ENCODE results near the gene ARNT2. TPM values are rescaled to one million over a fixed set of nuclear protein-coding genes. Genes with fewer than 3 reads are reported as not detected.

The ARNT2 gene
- total RNA-seq, 2 donors from 2014 or later: 0.09 to 0.21 TPM

DNA sequence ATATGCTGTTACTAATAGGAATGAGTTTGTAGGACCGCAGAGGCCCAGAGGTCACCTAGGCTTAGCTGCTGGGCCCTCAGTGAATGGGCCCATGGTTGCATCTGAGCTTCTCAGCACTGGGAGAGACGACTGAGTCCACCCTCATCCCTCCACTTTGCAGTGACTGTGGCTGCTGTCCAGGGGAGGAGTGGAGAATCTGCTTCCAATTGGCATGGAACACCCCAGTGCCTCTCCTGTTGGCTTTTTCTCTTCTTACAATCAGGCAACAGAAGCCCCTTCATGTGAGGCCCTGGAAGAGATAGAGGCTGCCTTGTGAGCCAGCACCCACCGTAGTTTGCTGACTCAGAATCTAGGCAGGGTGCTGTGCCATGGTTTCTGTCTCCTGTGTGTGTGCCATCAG lies 55.6 kb downstream of the ARNT2 start:
- Mint-ChIP-seq H3K4me3 (no peak overlapping the region), H3K4me1 (no peaks in the 10 kb centered on the region), H3K9me3 (no peaks in the 10 kb centered on the region), H3K27ac (no peak overlapping the region), H3K36me3 (ENCODE audit: low read depth) (no peaks in the 10 kb centered on the region), H3K27me3 (peaks cover 6% of the 10 kb centered on the region)
- no peak for ATAC-seq (replicated peaks)

DNA sequence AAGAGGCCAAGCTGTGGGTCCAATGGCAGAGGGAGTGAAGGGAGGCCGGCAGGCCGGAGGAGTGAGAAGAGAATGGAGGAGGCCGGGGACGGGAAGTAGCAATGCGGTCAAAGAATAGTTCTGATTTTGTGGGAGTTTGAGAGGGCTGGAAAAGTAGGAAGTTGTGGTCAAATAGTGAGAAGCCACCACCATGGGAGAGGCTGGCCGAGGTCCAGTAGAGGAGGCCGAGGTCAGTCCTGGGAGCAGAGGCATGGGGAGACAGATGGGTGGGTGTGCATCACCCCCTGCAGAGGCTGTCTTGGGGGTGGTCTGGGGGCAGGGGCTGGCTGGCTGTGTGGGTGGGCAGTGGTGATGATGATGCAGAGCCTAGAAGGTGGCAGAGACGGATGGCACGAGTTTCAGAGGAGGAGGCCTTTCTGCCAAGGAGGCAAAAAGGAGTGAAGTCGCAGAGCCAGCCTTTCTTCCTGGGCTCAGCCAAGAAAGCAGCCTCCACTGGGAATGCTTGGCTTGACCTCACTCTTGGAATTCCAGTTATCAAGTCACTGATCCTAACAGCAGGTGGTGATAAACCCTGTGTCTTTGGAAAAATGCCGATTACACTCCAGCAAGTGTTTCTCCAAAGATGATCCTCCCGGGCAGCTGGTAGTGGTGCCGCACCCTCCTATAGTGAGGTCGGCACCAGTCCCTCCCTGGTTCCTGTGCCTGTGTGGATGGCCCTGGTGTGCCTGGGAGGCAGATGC lies 57.3 kb downstream of the ARNT2 start:
- Mint-ChIP-seq H3K9me3 (no peaks in the 10 kb centered on the region), H3K36me3 (ENCODE audit: low read depth) (no peaks in the 10 kb centered on the region), H3K4me1 (no peaks in the 10 kb centered on the region), H3K27ac (no peak overlapping the region), H3K27me3 (no peaks in the 10 kb centered on the region), H3K4me3 (no peak overlapping the region)
- no peak for ATAC-seq (replicated peaks)

DNA sequence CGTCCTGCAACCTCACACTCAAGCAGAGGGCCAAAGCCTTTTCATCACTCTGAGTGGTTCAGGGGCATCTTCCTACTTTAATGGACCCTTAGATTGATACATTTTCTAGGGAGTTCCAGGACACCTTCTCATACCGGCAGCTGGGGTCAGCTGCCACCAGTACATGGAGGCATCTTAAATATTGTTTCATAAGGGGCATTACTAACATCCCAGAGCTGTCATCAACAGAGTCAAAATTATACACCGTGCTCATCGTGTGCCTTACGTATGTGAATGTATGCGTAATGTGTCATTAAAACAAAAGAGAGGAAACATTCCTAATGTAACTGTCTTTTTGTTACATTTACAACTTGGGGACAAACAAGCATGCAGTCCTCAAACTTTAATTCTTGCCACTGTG lies 57.9 kb downstream of the ARNT2 start:
- Mint-ChIP-seq H3K27ac (no peak overlapping the region), H3K9me3 (no peaks in the 10 kb centered on the region), H3K4me3 (no peak overlapping the region), H3K4me1 (no peaks in the 10 kb centered on the region), H3K36me3 (ENCODE audit: low read depth) (no peaks in the 10 kb centered on the region), H3K27me3 (peaks cover 3% of the 10 kb centered on the region)
- no peak for ATAC-seq (replicated peaks)

DNA sequence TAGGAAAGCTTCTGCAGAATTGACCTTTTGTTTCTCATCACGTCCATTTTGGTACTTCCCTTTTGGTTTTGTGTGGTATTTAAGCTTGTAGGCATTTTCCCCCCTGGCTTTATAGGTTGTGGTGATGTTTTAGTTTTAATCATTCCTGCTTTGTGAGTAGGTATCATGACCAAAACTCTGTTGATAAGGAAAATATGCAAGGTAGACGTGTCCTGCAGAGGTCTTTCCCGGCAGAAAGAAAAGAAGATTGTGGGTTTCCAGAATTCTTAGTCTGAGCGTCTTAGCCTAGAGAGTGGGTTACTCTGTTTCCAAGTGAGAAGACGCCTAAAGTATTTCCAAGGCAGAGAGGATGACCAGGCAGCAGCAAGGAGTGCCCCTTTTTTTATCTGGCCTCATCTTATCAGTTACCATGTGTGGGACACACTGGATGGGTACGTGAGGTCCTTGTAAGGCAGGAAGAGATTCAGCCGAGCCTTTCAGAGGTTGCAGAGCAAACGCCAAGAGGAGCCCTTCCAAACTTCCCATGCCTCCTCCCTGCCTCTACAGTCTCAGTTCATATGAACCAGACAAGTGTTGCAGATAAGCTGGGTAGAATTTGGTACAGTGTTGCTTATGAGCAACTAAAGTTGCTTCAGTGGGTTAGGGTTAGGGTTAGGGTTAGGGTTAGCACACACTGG lies 58.8 kb downstream of the ARNT2 start:
- Mint-ChIP-seq H3K36me3 (ENCODE audit: low read depth) (no peaks in the 10 kb centered on the region), H3K27ac (no peak overlapping the region)

DNA sequence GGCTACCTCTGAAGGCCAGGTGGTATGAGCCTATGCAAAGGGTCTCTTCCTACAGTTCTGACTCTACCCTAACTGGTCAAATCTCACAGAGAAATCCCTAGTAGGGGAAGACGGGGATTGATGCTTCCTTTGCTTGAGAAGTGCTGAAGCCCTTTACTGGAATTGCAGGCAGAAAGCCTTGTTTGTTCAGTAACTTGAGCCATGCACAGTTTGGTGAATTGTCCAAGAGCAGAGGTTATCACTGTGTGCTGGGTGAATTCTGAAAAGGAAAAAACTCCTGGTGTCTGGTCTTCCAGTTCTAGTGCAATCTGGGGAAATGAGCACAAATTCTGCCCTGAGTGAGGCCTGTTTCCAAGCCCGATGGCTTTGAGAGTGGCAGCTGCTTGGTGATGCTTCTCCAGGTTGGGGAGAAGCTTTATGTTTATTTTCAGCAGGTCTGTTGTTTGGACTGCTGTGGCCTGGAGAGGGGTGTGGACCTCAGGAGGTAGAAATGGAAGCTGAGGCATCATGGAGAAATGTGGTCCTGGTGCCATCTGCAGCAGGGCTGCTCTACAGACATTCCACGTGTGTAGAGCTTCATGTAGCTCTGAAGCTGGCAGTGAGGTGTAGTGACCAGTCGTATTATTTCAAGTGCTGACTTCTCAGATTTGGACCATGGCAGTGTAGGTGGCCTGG lies 60.9 kb downstream of the ARNT2 start:
- Mint-ChIP-seq H3K36me3 (ENCODE audit: low read depth) (no peaks in the 10 kb centered on the region), H3K27me3 (peaks cover 14% of the 10 kb centered on the region), H3K4me3 (no peak overlapping the region), H3K27ac (no peak overlapping the region), H3K4me1 (no peaks in the 10 kb centered on the region), H3K9me3 (no peaks in the 10 kb centered on the region)
- ATAC-seq (replicated peaks): no peak

More for the DNA sequence above, 58.8 kb downstream of the ARNT2 start:
- H3K27me3 Mint-ChIP-seq: peaks cover 5% of the 10 kb centered on the region
- ATAC-seq (replicated peaks): no peak
- H3K4me3 Mint-ChIP-seq: no peak overlapping the region
- H3K4me1 Mint-ChIP-seq: no peaks in the 10 kb centered on the region
- no peaks in the 10 kb centered on the region for H3K9me3 Mint-ChIP-seq

DNA sequence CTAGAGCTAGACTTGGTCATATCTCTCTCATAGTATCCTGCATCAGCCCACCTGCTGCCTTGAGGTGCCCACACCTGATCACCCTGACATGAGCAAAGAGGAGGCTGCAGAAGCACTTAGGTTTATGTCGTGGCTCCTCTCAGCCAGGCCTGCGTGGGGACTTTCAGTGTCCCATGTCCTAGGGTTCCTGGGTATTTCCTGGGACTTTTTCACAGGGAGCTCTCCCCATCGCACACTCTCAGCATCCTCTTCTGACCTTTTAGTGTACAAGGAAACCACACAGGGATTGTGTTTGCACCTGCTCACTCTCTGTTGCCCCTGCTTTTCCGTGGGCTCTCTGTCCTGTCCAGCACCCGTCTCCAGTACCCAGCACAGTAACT lies 61.4 kb downstream of the ARNT2 start:
- Mint-ChIP-seq H3K27ac (no peak overlapping the region), H3K36me3 (ENCODE audit: low read depth) (no peaks in the 10 kb centered on the region), H3K4me1 (no peaks in the 10 kb centered on the region), H3K4me3 (no peak overlapping the region), H3K9me3 (no peaks in the 10 kb centered on the region), H3K27me3 (peaks cover 20% of the 10 kb centered on the region)
- no peak for ATAC-seq (replicated peaks)

DNA sequence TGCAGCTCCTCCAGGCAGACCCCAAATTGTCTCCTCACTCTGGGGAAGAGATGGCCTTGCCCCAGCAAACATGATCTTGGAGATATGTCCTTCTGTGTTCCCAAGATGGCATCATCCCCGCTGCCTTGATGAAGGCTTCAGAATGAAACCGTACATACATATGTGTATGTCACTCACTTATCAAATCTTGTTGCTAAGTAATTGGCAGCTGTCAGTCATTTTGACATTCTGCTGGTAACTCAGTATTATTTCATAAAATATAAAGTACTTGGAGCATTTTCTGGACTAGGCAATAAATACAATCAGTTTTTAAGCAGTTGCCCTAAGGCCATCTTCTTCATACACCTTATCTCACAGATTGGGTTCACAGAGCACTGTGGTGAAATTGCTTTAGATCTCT lies 62.4 kb downstream of the ARNT2 start:
- no peak overlapping the region for H3K27ac Mint-ChIP-seq
- peaks cover 27% of the 10 kb centered on the region for H3K27me3 Mint-ChIP-seq
- H3K36me3 Mint-ChIP-seq (ENCODE audit: low read depth): no peaks in the 10 kb centered on the region
- no peaks in the 10 kb centered on the region for H3K9me3 Mint-ChIP-seq
- no peak overlapping the region for H3K4me3 Mint-ChIP-seq
- no peak for ATAC-seq (replicated peaks)
- no peaks in the 10 kb centered on the region for H3K4me1 Mint-ChIP-seq

DNA sequence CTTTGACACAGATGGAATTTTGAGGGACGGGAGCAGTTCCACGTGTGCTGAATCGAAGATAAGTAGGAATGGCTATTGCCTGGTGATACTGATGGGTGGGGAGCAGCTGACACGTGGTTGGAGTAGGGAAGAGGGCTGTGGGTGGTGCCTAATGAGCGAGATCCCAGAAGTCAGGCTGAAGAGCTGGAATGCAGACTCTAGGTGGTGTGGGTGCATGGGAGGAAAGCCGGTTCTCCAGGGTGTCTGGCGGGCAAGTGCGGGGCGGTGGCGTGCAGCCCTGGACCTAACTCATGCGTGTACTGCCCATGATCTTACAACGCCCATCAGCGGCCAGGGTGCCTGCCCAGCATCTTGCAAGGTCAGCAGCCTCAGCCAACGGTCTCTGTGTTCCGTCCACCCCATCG lies 63.1 kb downstream of the ARNT2 start:
- ATAC-seq (replicated peaks): no peak
- H3K27me3 Mint-ChIP-seq: peaks cover 34% of the 10 kb centered on the region
- H3K4me3 Mint-ChIP-seq: no peak overlapping the region
- no peaks in the 10 kb centered on the region for H3K4me1 Mint-ChIP-seq
- H3K9me3 Mint-ChIP-seq: no peaks in the 10 kb centered on the region
- H3K27ac Mint-ChIP-seq: no peak overlapping the region
- H3K36me3 Mint-ChIP-seq (ENCODE audit: low read depth): no peaks in the 10 kb centered on the region

DNA sequence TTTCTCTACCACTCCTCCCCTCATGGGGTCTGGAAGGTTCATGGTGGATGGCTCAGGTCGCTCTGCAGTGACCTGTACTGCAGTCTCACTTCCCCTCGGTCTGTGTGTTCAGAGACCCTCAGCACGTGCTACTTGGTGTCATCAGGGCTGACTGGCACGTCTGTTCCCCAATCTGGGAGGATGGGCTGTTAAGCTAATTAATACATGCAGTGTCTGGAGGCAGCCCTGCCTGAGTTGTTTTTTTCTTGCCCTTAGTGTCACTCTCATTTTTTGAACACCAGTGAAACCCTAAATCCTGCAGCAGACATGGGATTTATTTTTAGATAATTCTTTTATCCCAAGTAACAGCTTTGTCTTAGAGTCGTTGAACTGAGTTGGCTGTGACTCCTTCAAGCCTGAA lies 64.6 kb downstream of the ARNT2 start:
- Mint-ChIP-seq H3K4me3 (no peak overlapping the region), H3K27me3 (peaks cover 40% of the 10 kb centered on the region), H3K9me3 (no peaks in the 10 kb centered on the region), H3K4me1 (no peaks in the 10 kb centered on the region), H3K36me3 (ENCODE audit: low read depth) (no peaks in the 10 kb centered on the region), H3K27ac (no peak overlapping the region)
- ATAC-seq (replicated peaks): no peak

DNA sequence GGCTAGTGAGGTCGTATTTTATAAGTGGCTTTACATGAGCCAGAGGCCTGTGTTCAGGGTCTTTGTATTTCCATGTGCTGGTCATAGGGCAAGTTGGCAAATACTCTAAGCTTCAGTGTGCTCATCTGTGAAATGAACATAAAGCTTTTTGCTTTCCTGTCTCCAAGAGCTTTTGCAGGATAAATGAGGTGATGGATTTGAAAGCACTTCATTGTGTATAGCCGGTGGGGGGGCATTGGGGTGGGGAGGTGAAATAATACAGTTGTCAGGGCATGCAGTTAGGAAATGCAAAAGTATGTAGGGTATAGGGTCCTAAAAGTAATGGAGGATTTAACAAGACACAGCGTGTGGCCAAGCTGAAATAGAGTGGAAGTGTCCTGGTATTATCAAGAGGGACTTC lies 67.7 kb downstream of the ARNT2 start:
- peaks cover 6% of the 10 kb centered on the region for H3K9me3 Mint-ChIP-seq
- H3K4me3 Mint-ChIP-seq: no peak overlapping the region
- H3K4me1 Mint-ChIP-seq: no peaks in the 10 kb centered on the region
- H3K27me3 Mint-ChIP-seq: peaks cover 39% of the 10 kb centered on the region
- no peaks in the 10 kb centered on the region for H3K36me3 Mint-ChIP-seq (ENCODE audit: low read depth)
- ATAC-seq (replicated peaks): no peak
- no peak overlapping the region for H3K27ac Mint-ChIP-seq

DNA sequence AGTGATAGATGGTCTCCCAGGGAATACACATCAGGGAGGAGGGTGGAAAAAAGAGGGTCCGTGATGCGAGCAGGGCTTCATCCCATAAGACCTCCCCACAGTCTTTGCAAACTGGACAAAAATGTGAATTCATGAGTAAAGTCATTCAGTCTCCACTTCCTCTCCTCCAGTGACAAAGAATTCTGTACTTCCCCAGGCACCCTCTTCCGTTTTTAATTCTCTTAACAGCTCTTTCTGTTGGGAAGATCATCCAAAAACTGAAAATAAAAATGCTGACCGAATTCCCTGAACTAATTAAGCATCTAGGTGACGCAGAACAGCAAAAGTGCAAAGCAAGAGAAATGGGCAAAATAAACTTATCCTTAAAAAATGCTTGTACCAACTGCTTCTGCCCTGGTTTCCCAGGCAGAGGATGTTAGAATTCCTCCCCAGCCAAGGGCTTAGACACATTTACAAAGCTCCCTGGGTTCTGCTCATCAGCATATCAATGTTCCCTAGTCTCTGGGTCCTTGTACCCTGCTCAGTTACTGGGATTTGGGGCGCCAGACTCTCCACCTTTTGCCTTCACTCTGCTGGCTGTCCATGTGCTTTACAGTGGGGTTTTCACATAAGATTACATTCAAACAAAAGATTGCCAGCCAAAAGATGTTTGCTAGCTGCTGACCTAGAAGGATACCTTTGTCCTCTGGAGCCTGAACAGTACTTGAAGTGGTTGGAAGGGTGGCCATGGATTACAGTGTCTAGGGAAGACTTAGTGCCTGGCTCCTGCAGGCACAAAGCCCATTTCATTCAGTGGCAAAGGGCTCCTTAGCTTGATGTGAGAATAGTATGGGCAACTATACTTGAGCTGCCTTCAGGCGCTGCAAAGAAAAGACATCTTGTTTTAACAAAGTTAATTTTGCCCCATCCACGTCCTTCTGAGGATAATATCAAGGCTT lies 69.4 kb downstream of the ARNT2 start:
- Mint-ChIP-seq H3K4me3 (no peak overlapping the region), H3K36me3 (ENCODE audit: low read depth) (no peaks in the 10 kb centered on the region), H3K27ac (no peak overlapping the region), H3K4me1 (no peaks in the 10 kb centered on the region), H3K9me3 (peaks cover 10% of the 10 kb centered on the region), H3K27me3 (peaks cover 31% of the 10 kb centered on the region)
- ATAC-seq (replicated peaks): no peak

DNA sequence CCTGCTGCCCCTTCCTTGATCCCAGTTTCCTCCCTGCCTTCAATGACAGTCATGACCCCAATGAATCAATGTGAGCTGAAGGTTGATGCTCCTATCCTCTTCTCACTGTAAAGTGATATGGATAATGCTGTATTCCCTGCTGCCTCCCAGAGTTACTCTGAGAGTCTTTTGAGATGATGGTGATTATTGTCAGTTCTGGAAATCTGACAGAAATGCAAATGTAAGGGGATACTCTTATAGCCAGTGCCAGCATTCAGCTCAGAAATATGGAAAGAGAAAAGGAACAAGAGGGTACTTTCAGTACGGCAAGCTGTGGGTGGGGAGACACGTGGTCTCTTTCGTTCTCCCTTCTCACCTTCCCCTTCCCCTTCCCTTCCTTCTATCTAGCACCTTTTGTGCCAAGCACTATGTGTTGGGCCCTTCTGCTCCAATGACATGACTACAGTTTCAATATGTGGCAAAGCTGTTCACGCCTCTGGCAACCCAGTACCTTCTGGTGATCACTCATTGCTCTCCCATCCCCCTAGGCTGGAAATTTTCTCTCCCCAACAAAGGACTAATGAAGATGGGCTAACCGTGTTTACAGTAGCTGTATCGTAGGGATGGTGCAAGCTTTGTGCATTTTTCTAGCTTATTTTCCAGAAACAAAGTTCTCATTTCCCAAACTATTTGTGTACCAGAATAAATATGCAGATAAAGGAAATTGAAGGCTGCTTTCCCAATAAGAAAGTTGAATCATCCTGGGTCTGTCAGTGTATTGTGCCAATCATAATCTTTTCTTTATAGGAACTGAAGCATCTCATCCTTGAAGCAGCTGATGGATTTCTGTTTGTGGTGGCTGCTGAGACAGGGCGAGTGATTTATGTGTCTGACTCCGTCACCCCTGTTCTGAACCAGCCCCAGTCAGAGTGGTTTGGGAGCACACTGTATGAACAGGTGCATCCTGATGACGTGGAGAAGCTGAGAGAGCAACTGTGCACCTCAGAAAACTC lies 70.3 kb downstream of the ARNT2 start:
- H3K27ac Mint-ChIP-seq: no peak overlapping the region
- peaks cover 28% of the 10 kb centered on the region for H3K27me3 Mint-ChIP-seq
- H3K4me3 Mint-ChIP-seq: no peak overlapping the region
- no peaks in the 10 kb centered on the region for H3K4me1 Mint-ChIP-seq
- no peak for ATAC-seq (replicated peaks)
- peaks cover 10% of the 10 kb centered on the region for H3K9me3 Mint-ChIP-seq
- no peaks in the 10 kb centered on the region for H3K36me3 Mint-ChIP-seq (ENCODE audit: low read depth)

DNA sequence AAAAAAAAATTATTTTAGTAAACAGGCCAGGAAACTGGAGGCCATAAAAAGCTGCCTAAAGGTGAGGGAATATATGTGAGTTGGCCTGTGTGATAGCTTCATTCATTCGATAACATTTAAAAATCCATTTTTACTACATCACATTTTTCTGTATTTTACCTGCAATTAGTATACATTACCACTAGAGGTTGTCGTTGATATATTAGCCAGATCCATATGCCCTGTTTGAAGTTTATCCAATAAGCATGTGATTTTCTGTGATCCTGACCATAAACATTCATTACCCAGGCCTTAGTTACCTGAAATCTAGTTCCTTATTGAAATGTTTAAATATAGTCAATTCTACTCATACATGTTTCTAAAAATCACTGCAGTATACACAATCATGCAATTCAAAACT lies 71.4 kb downstream of the ARNT2 start:
- ATAC-seq (replicated peaks): no peak
- Mint-ChIP-seq H3K36me3 (ENCODE audit: low read depth) (no peaks in the 10 kb centered on the region), H3K27ac (no peak overlapping the region), H3K27me3 (peaks cover 21% of the 10 kb centered on the region), H3K4me1 (no peaks in the 10 kb centered on the region), H3K4me3 (no peak overlapping the region), H3K9me3 (peaks cover 10% of the 10 kb centered on the region)
